Mucosa of descending colon (tissue), 3 donors: ENCODE measurements around the gene ASTN2. TPM values are rescaled to one million over a fixed set of nuclear protein-coding genes. Genes with fewer than 3 reads are reported as not detected.

Source experiments
- ATAC-seq: fragments of 200-7000 bp; cut with Tn5 transposase; one replicate; pipeline ENCODE4 v1.9.1; 2020; ENCODE audit warnings: mild to moderate bottlenecking, moderate library complexity
- DNase-seq, 3 donors: peaks; one replicate each; pipeline ENCODE4 v3.0.0-alpha.2; 2020
- H3K36me3 ChIP-seq: fragments of 200-600 bp; one replicate; pipeline ENCODE4 v1.8.0; 2021; ENCODE audit warnings: low read depth, mild to moderate bottlenecking
- H3K4me1 ChIP-seq: fragments of 200-600 bp; one replicate; pipeline ENCODE4 v1.8.0; 2021; ENCODE audit warnings: low read depth, mild to moderate bottlenecking
- H3K4me3 ChIP-seq: fragments of 200-600 bp; one replicate; pipeline ENCODE4 v1.8.0; 2021; ENCODE audit warnings: mild to moderate bottlenecking
- H3K9me3 ChIP-seq: fragments of 200-600 bp; one replicate; pipeline ENCODE4 v1.8.0; 2021; ENCODE audit warnings: mild to moderate bottlenecking
- CTCF ChIP-seq: fragments of 200-600 bp; IDR thresholded peaks from one replicate; pipeline ENCODE4 v1.8.0; 2022; ENCODE audit warnings: antibody characterized with exemption, mild to moderate bottlenecking
- intact Hi-C, 2 donors: fragments of 100-400 bp; cut with DNase I in 1 of 2; cut with micrococcal nuclease in 1 of 2; formaldehyde crosslinking; loops; one replicate each; pipeline versions ENCODE4 v1.11.0 to v1.11.1; 2022; cut with DNase I, micrococcal nuclease
- total RNA-seq, 3 donors: library from RNA; stranded (reverse); fragmentation: NEBNext Ultra II Directional in 2 of 3; extraction: Animal tissue kit (Norgen Biotek cat#: 25700) in 2 of 3; gene quantifications; one replicate each; pipeline versions ENCODE4 v1.2.1 to v1.2.4, GENCODE V29; 2021 to 2023
- donor health status: DM: no; HTN: no; CAD: no; lungs with moderate emphysema.
- donor health status: DM: no; HTN: no; CAD: no.
- donor health status: DM: no; HTN: yes; CAD: no.

The ASTN2 gene
- total RNA-seq, 3 donors from 2014 or later, result 3.5 to 6.1 (median 5.4) TPM

GRCh38 chr9:117233016-117233415, 181.8 kb downstream of the ASTN2 start:
- Histone ChIP-seq H3K36me3 (no peaks in the 10 kb centered on the region), H3K4me1 (no peaks in the 10 kb centered on the region), H3K4me3 (no peak overlapping the region), H3K9me3 (no peaks in the 10 kb centered on the region)
- DNase-seq (no peak), ATAC-seq (no peak)
- intact Hi-C loops, result no loop called here
- TF ChIP-seq CTCF, result no peak

- no peaks in the 10 kb centered on the region for H3K4me1 ChIP-seq
- no peak for DNase-seq
- TF ChIP-seq CTCF, result no peak
- intact Hi-C loops, result no loop called here
- no peaks in the 10 kb centered on the region for H3K36me3 ChIP-seq
- no peak for ATAC-seq
- no peaks in the 10 kb centered on the region for H3K9me3 ChIP-seq
- H3K4me3 ChIP-seq, result no peak overlapping the region
These were observed 182.6 kb downstream of the ASTN2 start for GRCh38 chr9:117232281-117232680.

- no peak for TF ChIP-seq CTCF
- no peak for DNase-seq
- intact Hi-C loops, result no loop called here
These were observed 183.8 kb downstream of the ASTN2 start for GRCh38 chr9:117231012-117231411.

GRCh38 chr9:117224695-117225094, 190.2 kb downstream of the ASTN2 start:
- ATAC-seq, result no peak
- Histone ChIP-seq H3K4me1 (no peaks in the 10 kb centered on the region), H3K36me3 (no peaks in the 10 kb centered on the region), H3K9me3 (no peaks in the 10 kb centered on the region), H3K4me3 (no peak overlapping the region)
- no peak for DNase-seq
- intact Hi-C loops, result loop anchor here in 1 of 2 donors (10.0 kb wide), 1 partner anchor 60 kb away; no protein-coding TSS in a partner anchor
- no peak for TF ChIP-seq CTCF

More at GRCh38 chr9:117231012-117231411, 183.8 kb downstream of the ASTN2 start:
- H3K9me3 ChIP-seq, result no peaks in the 10 kb centered on the region
- H3K4me1 ChIP-seq, result no peaks in the 10 kb centered on the region
- H3K36me3 ChIP-seq, result no peaks in the 10 kb centered on the region
- no peak overlapping the region for H3K4me3 ChIP-seq
- ATAC-seq, result no peak

GRCh38 chr9:117218951-117219350, 195.9 kb downstream of the ASTN2 start:
- no peak for TF ChIP-seq CTCF
- H3K36me3 ChIP-seq, result no peaks in the 10 kb centered on the region
- no peak for DNase-seq
- intact Hi-C loops, result no loop called here
- H3K4me3 ChIP-seq, result no peak overlapping the region
- no peaks in the 10 kb centered on the region for H3K4me1 ChIP-seq
- no peak for ATAC-seq
- no peaks in the 10 kb centered on the region for H3K9me3 ChIP-seq

- no peaks in the 10 kb centered on the region for H3K9me3 ChIP-seq
These were observed 200.4 kb downstream of the ASTN2 start for GRCh38 chr9:117214416-117214815.

More at GRCh38 chr9:117214416-117214815, 200.4 kb downstream of the ASTN2 start:
- H3K36me3 ChIP-seq, result no peaks in the 10 kb centered on the region
- TF ChIP-seq CTCF, result no peak
- H3K4me1 ChIP-seq, result no peaks in the 10 kb centered on the region
- no peak overlapping the region for H3K4me3 ChIP-seq
- DNase-seq (no peak), ATAC-seq (no peak)
- intact Hi-C loops, result no loop called here
